OCI-LY1 (cell line): ENCODE data around the gene USP15.

Source experiments
- H2AFZ ChIP-seq: fragments of 200-600 bp; sonication (generic), shearing (Covaris generic); 2 replicates; pipeline ENCODE4 v1.6.0; 2014; ENCODE audit warnings: antibody characterized with exemption, mild to moderate bottlenecking, low read length
- H3F3A ChIP-seq: fragments of 200-600 bp; sonication (generic), shearing (Covaris generic); 2 replicates; pipeline ENCODE4 v1.6.0; 2014; ENCODE audit warnings: mild to moderate bottlenecking, antibody characterized with exemption, low read length, moderate library complexity; ENCODE audit not compliant: insufficient read depth
- H3K27ac ChIP-seq: fragments of 200-600 bp; sonication (generic); 2 replicates; pipeline ENCODE4 v1.5.1; 2014; ENCODE audit warnings: low read length, mixed run types, mild to moderate bottlenecking, low read depth; ENCODE audit not compliant: poor library complexity, severe bottlenecking
- H3K27me3 ChIP-seq: fragments of 200-600 bp; sonication (generic); 2 replicates; pipeline ENCODE4 v1.6.0; 2014; ENCODE audit warnings: antibody characterized with exemption, mild to moderate bottlenecking, low read length, moderate library complexity; ENCODE audit not compliant: insufficient read depth
- H3K36me3 ChIP-seq: fragments of 200-600 bp; sonication (generic); 2 replicates; pipeline ENCODE4 v1.6.1; 2014; ENCODE audit warnings: mild to moderate bottlenecking, antibody characterized with exemption, low read length, moderate library complexity, mixed read lengths; ENCODE audit not compliant: insufficient read depth
- H3K4me1 ChIP-seq: fragments of 200-600 bp; sonication (generic); 2 replicates; pipeline ENCODE4 v1.5.1; 2014; ENCODE audit warnings: mild to moderate bottlenecking, low read length, moderate library complexity; ENCODE audit not compliant: insufficient read depth, severe bottlenecking
- H3K4me2 ChIP-seq: fragments of 200-600 bp; sonication (generic), shearing (Covaris generic); 2 replicates; pipeline ENCODE4 v1.6.1; 2014; ENCODE audit warnings: low read length
- H3K4me3 ChIP-seq: fragments of 200-600 bp; sonication (generic); 2 replicates; pipeline ENCODE4 v1.5.1; 2014; ENCODE audit warnings: low read length, low read depth, mild to moderate bottlenecking, mixed read lengths; ENCODE audit not compliant: poor library complexity, severe bottlenecking
- H3K79me2 ChIP-seq: fragments of 200-600 bp; shearing (Covaris generic); 2 replicates; pipeline ENCODE4 v1.6.1; 2016; ENCODE audit warnings: mixed run types, low read length, mixed read lengths; ENCODE audit not compliant: insufficient read depth
- H3K9ac ChIP-seq: fragments of 200-600 bp; sonication (generic), shearing (Covaris generic); 2 replicates; pipeline ENCODE4 v1.6.1; 2014; ENCODE audit warnings: mild to moderate bottlenecking, low read length, mixed read lengths
- H3K9me2 ChIP-seq: fragments of 200-600 bp; sonication (generic), shearing (Covaris generic); 2 replicates; pipeline ENCODE4 v1.6.1; 2014; ENCODE audit warnings: low read depth, mild to moderate bottlenecking, low read length, mixed read lengths
- H3K9me3 ChIP-seq: fragments of 200-600 bp; shearing (Covaris generic); 2 replicates; pipeline ENCODE4 v1.6.1; 2014; ENCODE audit warnings: low read length, mixed read lengths
- H4K20me1 ChIP-seq: fragments of 200-600 bp; sonication (generic), shearing (Covaris generic); 2 replicates; pipeline ENCODE4 v1.6.0; 2016; ENCODE audit warnings: mild to moderate bottlenecking, low read length; ENCODE audit not compliant: insufficient read depth
- CTCF ChIP-seq: fragments of 200-600 bp; sonication (generic), shearing (Covaris generic); IDR thresholded peaks from 2 replicates; pipeline ENCODE4 v1.5.1; 2017; ENCODE audit warnings: mild to moderate bottlenecking, antibody characterized with exemption, low read length, moderate library complexity, mixed read lengths
- EZH2 ChIP-seq: fragments of 200-600 bp; sonication (generic), shearing (Covaris generic); IDR thresholded peaks from 2 replicates; pipeline ENCODE4 v1.8.0; 2017; ENCODE audit warnings: borderline replicate concordance, mixed run types, mild to moderate bottlenecking, antibody characterized with exemption, low read length, moderate library complexity, mixed read lengths

USP15 gene

GRCh38 chr12:62259993-62260732, at the start of gene USP15:
TSS of gene USP15 (plus strand) at chr12:62260404. CDS start at chr12:62260415, 11 bp downstream.
- Histone ChIP-seq H2AFZ (peak within 1 kb of the TSS; percentile 73), H3K9me2 (no peaks in the 10 kb centered on the region), H3K4me1 (peaks cover 50% of the 10 kb centered on the region)

GRCh38 chr12:62210422-62210821, 49.8 kb upstream of the USP15 start:
- TF ChIP-seq EZH2 (no peak), CTCF (peak; percentile 79)
- Histone ChIP-seq H3K4me3 (no peak overlapping the region), H3K79me2 (no peaks in the 10 kb centered on the region), H3K36me3 (no peaks in the 10 kb centered on the region), H3K9me2 (no peaks in the 10 kb centered on the region), H3K27me3 (no peaks in the 10 kb centered on the region), H3K4me1 (no peaks in the 10 kb centered on the region), H3F3A (no peaks in the 10 kb centered on the region), H2AFZ (no peak overlapping the region), H3K4me2 (no peak overlapping the region), H3K9me3 (no peaks in the 10 kb centered on the region), H3K9ac (no peak overlapping the region), H4K20me1 (no peaks in the 10 kb centered on the region), H3K27ac (no peak overlapping the region)

More at GRCh38 chr12:62259993-62260732, at the start of gene USP15:
- Histone ChIP-seq H3F3A (no peaks in the 10 kb centered on the region), H3K4me2 (peak within 1 kb of the TSS; percentile 92), H3K36me3 (no peaks in the 10 kb centered on the region), H3K27ac (peak within 1 kb of the TSS; percentile 88), H4K20me1 (no peaks in the 10 kb centered on the region), H3K9ac (peak within 1 kb of the TSS; percentile 92), H3K4me3 (peak within 1 kb of the TSS; percentile 84), H3K79me2 (peaks cover 46% of the 10 kb centered on the region), H3K27me3 (no peaks in the 10 kb centered on the region), H3K9me3 (no peaks in the 10 kb centered on the region)
- TF ChIP-seq EZH2 (no peak), CTCF (peak; percentile 49)

- Histone ChIP-seq H3K27me3 (no peaks in the 10 kb centered on the region), H3K4me1 (no peaks in the 10 kb centered on the region), H3F3A (no peaks in the 10 kb centered on the region), H3K9me3 (no peaks in the 10 kb centered on the region), H4K20me1 (no peaks in the 10 kb centered on the region), H3K79me2 (no peaks in the 10 kb centered on the region), H3K9me2 (no peaks in the 10 kb centered on the region), H3K27ac (no peak overlapping the region), H3K9ac (no peak overlapping the region), H3K36me3 (no peaks in the 10 kb centered on the region), H2AFZ (no peak overlapping the region), H3K4me2 (no peak overlapping the region), H3K4me3 (no peak overlapping the region)
- TF ChIP-seq CTCF: no peak
- no peak for TF ChIP-seq EZH2
Measured at GRCh38 chr12:62211510-62211909, 48.7 kb upstream of the USP15 start.
